HG03342 (cell line): ENCODE measurements around the gene CNTN4.
A peak's percentile ranks its signal among the peaks of the same experiment; 100 is the strongest.
"Not testable (repeated sequence)": the region's sequence is repeated elsewhere in the genome, so short reads cannot be mapped to it uniquely, and the experiment has no call there.

Source experiments
- ATAC-seq: cut with Tn5 transposase; IDR thresholded peaks from one replicate; pipeline ENCODE4 v1.9.1; 2021; ENCODE audit warnings: mild to moderate bottlenecking, moderate library complexity; ENCODE audit not compliant: unreplicated experiment

Gene CNTN4

DNA sequence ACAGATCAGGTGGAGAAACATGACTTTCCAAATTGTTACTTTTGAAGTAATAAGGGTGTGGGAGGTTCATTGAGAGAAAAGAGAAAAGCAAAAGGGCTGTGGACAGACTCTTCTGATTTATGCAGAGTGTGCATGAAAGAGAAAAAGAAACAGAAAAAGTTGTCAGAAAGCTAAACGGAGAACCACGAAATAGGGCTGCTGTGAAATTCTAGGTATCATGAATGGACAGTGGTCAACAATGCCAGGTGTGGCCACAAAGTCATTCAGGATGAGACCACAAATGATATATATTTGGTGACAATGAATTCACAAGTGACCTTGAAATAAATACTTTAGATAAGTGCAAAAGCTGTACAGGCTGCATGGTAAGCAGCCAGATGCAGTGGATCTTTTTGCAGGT is 841.4 kb downstream of the CNTN4 start:
- ATAC-seq = no peak

DNA sequence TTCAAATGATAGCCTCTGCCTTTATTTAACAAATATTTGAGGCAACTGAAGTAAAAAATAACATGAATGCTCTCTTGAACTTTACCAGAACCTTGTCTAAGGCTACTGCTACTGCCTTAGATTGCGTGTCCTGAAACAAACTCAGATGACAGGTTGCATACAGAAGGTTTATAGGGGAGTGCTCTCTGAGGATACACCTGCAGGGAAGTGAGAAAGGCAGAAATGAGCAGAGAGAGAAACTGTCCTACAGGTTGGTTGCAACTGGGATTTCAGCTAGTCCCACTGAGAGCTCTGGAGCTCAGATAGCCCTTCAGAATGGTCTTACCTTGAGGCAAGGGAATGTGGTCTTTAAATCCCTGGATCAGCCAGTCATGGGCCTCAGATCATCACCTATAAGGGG is 846.0 kb downstream of the CNTN4 start:
- ATAC-seq = peak; percentile 92

DNA sequence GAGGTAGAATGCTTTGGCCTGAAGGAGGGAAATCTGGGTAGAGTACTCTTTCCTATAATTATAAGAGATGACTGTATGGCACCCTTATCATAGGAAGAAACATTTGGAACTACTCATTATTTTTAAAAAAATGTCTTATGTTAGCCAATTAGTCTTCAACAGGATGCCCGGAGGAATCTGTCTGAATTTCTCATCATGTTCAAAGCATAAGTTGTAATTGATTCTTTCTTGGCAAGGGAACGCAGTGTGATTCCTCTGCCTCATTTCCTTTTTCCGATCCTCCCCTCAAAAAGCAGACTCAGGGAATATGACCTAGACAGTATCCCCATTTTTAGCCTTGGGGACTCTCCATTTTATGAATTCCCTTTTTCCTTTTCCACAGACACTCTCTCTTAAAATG is 846.5 kb downstream of the CNTN4 start:
- ATAC-seq = no peak

DNA sequence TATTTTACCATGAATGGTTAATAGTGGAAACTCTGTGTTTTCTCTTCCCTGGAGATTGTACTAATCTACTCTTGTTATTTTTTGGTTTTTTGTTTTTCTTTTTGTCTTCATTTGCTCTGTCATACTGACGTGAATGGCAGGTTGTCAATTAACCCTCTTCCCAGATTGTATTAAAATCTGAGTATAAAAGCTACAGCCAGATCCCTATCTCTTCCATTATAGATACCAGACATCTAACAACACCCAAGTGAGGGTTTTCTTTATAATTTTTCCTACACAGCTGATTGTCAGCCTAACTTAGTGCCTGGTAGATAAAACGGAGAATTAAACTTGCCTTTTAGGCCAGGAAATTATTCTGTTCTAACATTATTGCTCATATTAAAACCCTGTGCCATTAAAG is 848.9 kb downstream of the CNTN4 start:
- ATAC-seq = no peak

DNA sequence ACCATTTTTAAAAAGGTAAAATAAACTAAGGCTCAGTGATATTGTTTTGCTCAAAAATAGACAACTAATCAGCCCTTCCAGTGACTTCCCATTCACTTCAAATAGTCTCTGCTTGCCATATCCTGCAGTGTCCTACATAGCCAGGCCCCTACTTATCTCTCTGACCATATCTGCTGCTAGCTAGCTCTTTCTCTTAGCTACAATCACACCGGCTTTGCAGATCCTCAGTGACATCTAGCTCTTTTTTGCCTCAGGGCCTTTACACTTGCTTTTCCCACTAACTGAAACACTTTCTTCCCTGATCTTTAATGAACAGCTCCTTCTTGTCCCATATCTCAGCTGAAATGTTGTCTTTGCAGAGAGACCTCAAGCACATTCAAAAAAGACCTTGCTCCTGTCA is 850.2 kb downstream of the CNTN4 start:
- ATAC-seq = no peak

DNA sequence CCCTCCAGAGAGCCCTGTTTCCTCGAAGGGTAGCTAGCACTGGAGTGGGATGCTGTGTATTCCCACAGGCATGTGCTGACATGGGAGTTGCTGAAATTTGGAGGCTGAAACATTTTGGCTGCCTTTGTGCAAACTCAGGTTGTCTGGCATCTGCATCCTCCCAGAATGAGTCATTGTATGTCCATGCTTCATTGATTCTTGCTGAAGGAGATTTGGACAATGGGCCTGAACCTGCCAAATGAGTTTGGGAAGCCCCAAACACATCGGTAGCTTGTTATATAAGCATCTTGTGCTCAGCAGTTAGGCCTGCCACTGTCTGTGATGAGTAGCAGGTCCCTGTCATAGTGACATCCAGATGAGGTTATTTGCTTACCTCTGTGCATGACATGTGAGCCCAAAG is 851.5 kb downstream of the CNTN4 start:
- no peak for ATAC-seq

DNA sequence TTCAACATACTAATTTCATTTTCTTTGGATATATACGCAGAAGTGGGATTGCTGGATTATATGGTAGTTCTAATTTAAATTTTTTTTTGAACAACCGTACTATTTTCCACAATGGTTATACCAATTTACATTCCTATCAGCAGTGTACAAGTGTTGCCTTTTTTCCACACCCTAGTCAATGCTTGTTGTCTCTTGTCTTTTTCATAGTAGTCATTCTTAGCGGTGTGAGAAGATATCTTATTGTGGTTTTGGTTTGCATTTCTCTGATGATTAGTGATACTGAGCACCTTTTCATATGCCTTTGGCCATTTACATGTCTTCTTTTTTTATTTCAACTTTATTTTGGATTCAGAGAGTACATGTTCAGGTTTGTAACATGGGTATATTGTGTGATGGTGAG is 858.4 kb downstream of the CNTN4 start:
- no peak for ATAC-seq

DNA sequence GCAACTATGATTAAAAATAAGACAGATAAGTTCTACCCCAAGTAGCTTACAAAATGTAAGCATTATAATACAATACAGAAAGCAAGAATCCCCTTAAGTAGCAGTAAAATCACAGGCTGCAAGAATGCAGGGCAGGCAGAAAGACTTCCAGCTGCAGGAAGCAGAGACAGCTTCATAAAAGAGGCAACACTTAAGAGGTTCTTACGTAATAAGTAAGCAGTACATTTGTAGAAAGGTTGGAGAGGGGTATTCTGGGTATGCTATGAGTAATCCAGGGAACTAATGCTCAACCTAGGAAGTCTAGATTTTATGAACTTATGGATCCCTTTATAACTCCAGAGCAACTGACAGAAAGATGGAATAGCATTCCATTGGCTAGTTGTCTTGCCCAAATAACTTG is 859.9 kb downstream of the CNTN4 start:
- ATAC-seq = no peak

DNA sequence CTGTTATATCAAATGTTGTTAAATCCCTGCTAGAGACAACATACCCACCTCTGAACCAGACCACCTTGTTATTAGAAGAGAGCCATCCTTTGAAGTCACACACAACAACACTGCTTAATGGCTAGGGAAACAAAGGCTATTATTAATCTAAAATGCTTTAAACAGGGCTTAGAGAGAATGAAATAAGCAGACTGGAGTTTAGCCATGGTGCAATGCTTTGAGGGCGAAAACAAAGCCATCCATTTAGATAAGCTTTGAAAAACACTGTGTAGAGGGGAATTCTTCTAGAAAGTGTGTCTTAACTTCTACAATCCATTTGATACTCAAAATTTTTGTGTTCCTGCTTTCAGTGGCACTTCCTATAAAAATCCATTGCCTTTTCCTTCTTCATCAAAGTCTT is 862.9 kb downstream of the CNTN4 start:
- no peak for ATAC-seq

DNA sequence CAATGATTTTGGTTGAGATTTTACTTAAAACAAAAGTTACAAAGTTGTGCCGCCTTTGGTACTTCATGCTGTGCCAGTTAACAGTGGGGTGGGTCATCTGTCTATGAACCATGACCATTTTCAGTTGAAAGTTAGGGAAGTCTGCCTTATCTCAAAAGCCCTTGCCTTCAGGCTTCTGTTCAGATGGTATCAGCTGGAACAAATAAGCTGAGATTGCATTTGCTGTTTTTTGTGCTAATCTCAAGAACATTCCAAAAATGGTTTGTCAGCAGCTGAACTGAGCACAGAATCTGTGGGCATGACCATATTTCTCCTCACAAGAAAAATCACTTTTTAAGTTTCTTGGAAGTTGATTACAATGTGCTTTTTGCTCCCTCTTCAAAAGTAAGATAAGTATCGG is 869.2 kb downstream of the CNTN4 start:
- no peak for ATAC-seq

DNA sequence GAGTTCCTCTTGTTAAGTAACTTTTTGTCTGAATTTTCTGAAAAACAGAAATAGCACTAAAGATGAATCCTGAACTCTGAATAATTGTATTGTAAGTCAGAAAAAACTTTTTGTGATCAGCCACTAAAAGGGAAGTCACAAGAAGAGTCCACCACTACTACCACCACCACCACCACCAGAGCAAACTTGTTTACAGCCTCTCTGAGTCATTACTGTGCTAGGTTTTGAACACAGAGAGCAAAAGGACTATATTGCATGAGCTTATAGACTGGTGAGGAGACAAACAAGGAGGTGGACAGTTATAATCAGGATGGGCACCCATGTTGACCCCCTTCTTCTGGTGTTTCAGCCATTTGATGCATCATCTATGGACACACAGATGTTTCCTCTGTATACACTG is 869.8 kb downstream of the CNTN4 start:
- ATAC-seq = peak; percentile 48

DNA sequence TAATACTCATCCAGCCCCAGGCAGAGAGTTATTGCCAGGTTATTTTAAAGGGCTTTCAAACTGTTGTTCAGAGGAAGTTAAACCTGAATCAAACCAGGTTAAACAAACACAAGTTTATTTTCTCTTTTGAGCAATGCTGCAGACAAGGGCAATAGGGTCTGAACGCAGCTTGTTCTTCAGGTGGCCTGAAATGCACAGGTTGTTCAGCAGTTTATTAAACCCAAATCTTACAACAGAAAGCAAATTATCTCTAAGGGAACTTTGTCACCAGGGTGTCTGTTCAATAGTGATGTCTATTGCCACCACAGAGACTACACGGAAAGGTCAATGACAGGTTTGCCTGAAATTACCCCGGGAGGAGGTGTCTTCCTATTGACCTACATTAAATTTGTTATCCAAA is 877.5 kb downstream of the CNTN4 start:
- no peak for ATAC-seq

DNA sequence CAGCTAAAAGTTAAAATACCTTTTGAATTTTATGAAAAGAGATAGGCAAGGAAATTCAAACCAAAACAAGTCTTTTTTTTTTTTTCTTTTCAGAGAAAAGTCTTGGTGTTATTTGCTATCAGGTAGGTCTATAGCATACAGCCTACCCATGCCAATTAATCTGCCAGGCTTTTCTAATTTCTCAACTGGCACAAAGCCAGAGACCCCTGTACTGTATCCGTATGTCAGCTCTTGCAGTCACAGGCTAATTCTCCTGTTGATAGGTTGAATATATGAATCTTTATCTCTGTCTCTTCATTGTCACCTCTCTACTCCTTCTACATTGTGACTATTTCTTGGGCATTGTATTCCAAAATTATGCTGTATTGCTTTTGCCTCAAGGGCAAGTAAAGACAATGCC is 878.1 kb downstream of the CNTN4 start:
- no peak for ATAC-seq

DNA sequence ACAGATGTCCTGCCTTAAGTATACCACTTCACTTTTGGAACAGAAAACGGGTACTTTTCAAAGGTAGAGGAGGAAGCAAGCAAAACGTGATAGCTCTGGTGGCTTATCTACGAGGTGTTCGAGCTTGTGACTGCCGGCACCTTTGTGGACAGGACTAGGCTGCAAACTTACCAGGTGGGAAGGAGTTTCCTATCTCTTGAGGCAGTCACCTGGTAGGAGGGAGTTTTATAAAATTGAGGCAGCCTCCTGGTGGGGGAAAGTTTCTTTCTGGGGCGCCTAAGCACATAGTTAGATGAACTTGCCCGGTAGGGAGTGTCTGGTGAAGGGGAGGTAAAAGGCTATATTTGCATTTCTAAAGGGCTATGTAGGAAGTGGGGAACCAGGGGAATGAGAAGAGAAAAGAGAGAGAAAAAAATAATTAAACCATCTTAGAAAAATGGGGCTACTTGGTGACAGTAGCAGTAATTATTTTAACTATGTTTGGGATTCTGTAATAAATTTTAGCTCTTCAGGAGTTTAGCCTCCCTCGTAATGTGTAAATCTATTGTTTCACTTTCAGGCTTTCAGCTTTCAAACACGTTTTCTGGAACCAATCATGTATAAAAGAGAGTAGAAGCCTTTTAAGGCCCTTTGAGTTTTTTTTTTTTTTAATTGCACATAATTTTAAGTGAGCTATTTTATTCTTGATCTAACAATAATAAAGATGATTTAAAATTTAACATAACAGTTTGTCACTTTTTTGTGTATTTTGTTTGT is 880.5 kb downstream of the CNTN4 start:
- no peak for ATAC-seq

DNA sequence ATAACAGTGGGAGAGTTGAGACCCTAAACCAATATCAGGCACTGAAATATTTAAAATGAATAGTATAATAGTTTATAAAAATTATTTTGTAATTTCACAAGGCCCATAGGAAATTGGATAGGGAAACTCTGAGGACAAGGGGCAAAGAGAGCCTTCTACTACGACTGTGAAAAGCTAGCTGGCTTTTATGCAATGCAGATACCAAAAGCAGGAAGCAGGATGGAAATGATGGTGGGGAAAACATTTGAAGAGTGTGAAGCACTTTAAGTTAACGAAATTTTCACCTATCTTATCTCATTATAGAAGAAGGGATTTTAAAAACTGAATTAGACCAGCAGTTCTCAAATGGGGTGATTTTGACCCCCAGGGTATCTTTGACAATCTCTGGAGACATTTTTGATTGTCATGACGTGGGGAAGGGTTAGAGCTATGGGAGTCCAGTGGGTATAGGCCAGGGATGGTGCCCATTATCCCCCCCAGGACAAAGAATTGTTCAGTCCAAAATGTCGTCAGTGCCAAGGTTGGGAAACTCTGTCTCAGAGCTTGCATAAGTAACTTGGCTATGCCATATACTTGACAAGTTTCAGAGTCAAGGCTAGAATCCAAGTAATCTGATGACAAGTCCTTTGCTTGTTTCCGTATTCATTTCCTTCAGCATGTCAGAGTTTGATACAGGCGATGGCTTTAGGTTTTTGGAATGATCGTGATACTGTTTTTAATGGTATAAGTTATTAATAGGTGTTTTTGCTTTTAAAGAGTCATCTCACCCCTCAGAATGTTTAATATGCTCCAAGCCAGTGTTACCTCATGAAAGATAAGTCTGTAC is 885.6 kb downstream of the CNTN4 start:
- no peak for ATAC-seq

DNA sequence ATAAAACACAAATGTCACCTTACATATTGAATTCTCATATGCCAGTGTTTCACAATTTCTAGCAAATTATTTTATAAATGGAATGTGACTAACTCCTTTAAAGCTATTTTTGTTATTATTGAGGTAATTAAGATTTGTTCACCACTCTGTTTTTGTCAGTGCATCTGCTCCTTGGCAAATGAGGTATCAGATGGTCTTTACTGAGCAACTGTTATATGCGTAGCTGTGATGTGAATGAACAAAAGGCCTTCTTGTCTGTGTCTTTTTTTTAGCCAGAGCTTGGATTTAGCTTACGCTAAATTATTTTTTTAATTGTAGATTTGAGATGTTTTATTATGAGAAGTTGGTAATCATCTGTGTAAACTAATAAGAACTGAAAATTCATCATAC is 886.2 kb downstream of the CNTN4 start:
- no peak for ATAC-seq

DNA sequence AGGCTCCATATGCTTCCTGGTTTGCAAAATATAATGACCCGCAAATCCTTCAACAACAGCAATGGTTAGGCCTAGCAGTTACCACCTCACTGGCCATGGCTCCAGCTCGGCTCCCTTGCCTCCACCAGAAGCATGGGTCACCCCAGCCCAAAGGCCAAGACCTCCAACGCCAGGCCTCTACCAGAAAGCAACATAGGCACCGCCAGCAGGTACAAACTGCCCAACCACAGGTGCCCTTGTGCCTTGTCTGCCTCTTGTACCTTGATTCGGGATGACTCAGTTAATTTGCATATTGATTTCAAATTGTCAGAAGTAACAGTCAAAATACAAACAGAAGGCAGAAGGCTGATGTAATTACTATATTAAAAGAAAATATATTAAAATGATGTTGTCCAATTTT is 886.8 kb downstream of the CNTN4 start:
- peak; percentile 46 for ATAC-seq

DNA sequence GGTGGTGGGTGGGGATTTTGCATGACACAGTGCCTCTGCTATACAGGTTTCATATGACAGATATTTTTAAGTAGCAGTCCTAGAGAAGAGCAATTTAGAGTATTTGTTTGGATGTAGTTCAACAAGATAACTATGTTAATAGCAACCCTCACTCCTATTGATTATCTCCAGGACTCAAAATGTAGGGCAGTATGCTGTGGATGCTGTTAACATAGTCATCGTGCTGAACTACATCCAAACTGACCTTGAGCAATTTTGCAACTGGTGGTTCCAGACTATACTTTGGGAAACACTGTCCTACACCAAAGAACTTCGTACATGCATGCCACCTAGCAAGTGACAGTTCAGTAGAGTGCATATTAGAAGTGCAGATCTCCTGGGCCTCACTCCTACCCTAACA is 893.9 kb downstream of the CNTN4 start:
- no peak for ATAC-seq

DNA sequence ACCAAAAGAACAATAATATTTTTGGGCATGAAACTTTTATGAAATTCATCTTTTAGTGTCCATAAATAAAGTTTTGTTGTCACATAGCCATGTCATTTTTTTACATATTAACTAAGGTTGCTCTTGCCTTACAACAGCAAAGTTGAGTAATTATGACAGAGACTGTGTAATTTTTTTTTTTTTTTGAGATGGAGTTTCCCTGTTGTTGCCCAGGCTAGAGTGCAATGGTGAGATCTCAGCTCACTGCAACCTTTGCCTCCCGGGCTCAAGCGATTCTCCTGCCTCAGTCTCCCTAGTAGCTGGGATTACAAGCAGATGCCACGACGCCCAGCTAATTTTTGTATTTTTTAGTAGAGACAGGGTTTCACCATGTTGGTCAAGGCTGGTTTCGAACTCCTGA is 894.5 kb downstream of the CNTN4 start:
- not testable (repeated sequence) for ATAC-seq

DNA sequence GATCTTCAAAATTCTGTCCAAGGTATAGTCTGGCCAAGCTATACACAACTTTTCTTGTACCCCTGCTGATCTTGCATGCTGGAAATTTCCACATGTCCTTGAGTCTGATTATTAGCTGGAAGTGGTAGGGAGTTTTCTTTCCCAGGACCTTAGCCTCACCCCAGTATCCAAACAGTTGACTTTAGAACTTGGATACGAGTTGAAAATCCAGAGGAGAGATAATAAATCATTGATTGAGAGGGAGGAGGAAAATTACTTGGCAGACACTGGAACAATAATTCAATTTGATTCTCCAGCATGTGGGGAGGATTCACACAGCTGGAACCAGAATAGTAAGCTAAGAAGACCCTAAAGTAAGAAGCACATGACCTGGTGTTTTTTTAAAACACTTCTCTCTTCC is 895.1 kb downstream of the CNTN4 start:
- ATAC-seq = no peak

DNA sequence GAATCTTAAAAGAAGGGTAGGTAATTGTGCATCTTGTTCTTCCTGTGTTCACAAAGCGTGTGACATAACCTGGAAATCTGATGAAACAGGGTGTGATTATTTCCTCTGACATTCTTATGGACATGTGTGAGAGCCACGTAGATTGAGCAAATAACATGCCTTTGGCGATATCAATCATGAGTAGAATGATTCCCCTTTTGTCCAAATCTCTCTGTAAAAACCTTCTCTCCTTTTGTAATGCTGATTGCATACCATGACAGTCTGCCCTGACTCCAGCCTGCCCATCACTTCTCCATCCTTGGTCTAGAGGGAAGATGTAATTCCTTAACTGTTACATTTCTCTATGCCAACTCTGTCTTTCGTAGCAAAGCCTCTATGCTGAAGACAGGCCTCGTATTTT is 896.5 kb downstream of the CNTN4 start:
- no peak for ATAC-seq

DNA sequence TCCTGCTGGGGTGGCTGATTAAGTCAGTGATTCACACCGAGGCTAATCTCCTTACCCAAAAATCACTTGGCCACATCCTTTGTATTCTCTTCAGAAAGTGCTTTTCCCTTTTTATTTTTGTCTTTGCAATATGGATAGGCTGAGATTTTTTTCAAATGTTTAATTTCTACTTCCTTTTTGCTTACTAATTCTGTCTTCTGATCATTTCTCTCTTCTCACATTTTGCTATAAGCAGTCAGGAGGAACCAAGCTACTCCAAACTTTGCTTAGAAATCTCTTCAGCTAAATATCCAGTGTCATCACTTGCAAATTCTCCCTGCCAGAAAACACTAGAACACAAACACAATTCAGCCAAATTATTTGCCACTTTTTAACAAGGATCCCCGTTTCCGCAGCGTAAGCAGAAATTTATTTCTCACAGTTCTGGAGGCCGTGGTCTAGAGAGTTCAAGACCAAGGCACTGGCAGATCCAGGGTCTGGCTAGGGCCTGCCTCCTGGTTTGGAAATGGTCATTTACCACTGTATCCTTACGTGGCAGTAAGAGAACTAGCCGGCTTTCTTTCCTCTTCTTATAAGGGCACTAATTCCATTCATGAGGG is 906.6 kb downstream of the CNTN4 start:
- no peak for ATAC-seq
